Neuron (in vitro differentiated cells): ENCODE results near the gene HMCN2.

Experiments used
- H2AFZ ChIP-seq: one replicate; pipeline ENCODE4 v1.6.1; 2013; ENCODE audit warnings: low read depth, mild to moderate bottlenecking, inconsistent platforms, low read length, moderate library complexity
- H3K27me3 ChIP-seq: one replicate; pipeline ENCODE4 v1.6.1; 2013; ENCODE audit warnings: low read length; ENCODE audit not compliant: insufficient read depth
- H3K36me3 ChIP-seq: one replicate; pipeline ENCODE4 v1.6.1; 2013; ENCODE audit warnings: low read length; ENCODE audit not compliant: insufficient read depth
- H3K4me1 ChIP-seq: one replicate; pipeline ENCODE4 v1.6.1; 2013; ENCODE audit warnings: low read length; ENCODE audit not compliant: insufficient read depth
- H3K4me3 ChIP-seq: 2 replicates; pipeline ENCODE4 v1.5.1; 2013; ENCODE audit warnings: mild to moderate bottlenecking, low read length, moderate library complexity
- H3K9me3 ChIP-seq: one replicate; pipeline ENCODE4 v1.6.1; 2013; ENCODE audit warnings: low read length

HMCN2 gene

GRCh38 chr9:130479587-130479986 is 214.0 kb downstream of the HMCN2 start:
- H3K4me3 ChIP-seq = no peak overlapping the region
- H3K27me3 ChIP-seq = peaks cover 24% of the 10 kb centered on the region
- H3K9me3 ChIP-seq = no peaks in the 10 kb centered on the region
- H3K4me1 ChIP-seq = peaks cover 52% of the 10 kb centered on the region
- no peaks in the 10 kb centered on the region for H3K36me3 ChIP-seq
- no peak overlapping the region for H2AFZ ChIP-seq

- Histone ChIP-seq H3K36me3 (no peaks in the 10 kb centered on the region), H3K4me3 (no peak overlapping the region), H3K4me1 (peaks cover 48% of the 10 kb centered on the region), H3K27me3 (peaks cover 30% of the 10 kb centered on the region), H2AFZ (no peak overlapping the region), H3K9me3 (no peaks in the 10 kb centered on the region)
These were observed 215.1 kb downstream of the HMCN2 start for GRCh38 chr9:130480673-130481072.

- Histone ChIP-seq H3K27me3 (peaks cover 27% of the 10 kb centered on the region), H3K4me3 (no peak overlapping the region), H3K9me3 (no peaks in the 10 kb centered on the region), H3K4me1 (peaks cover 38% of the 10 kb centered on the region), H2AFZ (no peak overlapping the region), H3K36me3 (no peaks in the 10 kb centered on the region)
These were observed 216.9 kb downstream of the HMCN2 start for GRCh38 chr9:130482463-130482862.

- no peaks in the 10 kb centered on the region for H3K9me3 ChIP-seq
- H2AFZ ChIP-seq = no peak overlapping the region
- H3K4me3 ChIP-seq = no peak overlapping the region
- peaks cover 26% of the 10 kb centered on the region for H3K27me3 ChIP-seq
- no peaks in the 10 kb centered on the region for H3K36me3 ChIP-seq
- peaks cover 30% of the 10 kb centered on the region for H3K4me1 ChIP-seq
These were observed 217.9 kb downstream of the HMCN2 start for GRCh38 chr9:130483371-130483971.
